NCI-H146 (cell line): Measurements from ENCODE around the gene AGBL4.
"Not testable (repeated sequence)": the region's sequence is repeated elsewhere in the genome, so short reads cannot be mapped to it uniquely, and the experiment has no call there.

Source experiments
- DNase-seq: peaks from one replicate; lab custom pipeline; 2025; lab: John Stamatoyannopoulos, UW

The AGBL4 gene

GRCh38 chr1:49306507-49307070 lies 717.2 kb downstream of the AGBL4 start:
- DNase-seq = no peak

- not testable (repeated sequence) for DNase-seq
Observed at GRCh38 chr1:49302400-49302799, 721.4 kb downstream of the AGBL4 start.

GRCh38 chr1:49298304-49298703 lies 725.5 kb downstream of the AGBL4 start:
- DNase-seq = peak; percentile 0

- DNase-seq = peak; percentile 1
Observed at GRCh38 chr1:49297783-49298182, 726.0 kb downstream of the AGBL4 start.

- no peak for DNase-seq
Observed at GRCh38 chr1:49294539-49294938, 729.2 kb downstream of the AGBL4 start.

- no peak for DNase-seq
Observed at GRCh38 chr1:49293016-49293415, 730.7 kb downstream of the AGBL4 start.

- not testable (repeated sequence) for DNase-seq
Observed at GRCh38 chr1:49257211-49258049, 766.3 kb downstream of the AGBL4 start.

GRCh38 chr1:49252917-49253316 lies 770.8 kb downstream of the AGBL4 start:
- no peak for DNase-seq

- DNase-seq = no peak
Observed at GRCh38 chr1:49251019-49251784, 772.6 kb downstream of the AGBL4 start.

GRCh38 chr1:49240709-49241221 lies 783.0 kb downstream of the AGBL4 start:
- no peak for DNase-seq

- no peak for DNase-seq
Observed at GRCh38 chr1:49234988-49235387, 788.8 kb downstream of the AGBL4 start.

GRCh38 chr1:49229555-49229954 lies 794.2 kb downstream of the AGBL4 start:
- DNase-seq = peak; percentile 6

- no peak for DNase-seq
Observed at GRCh38 chr1:49226758-49227157, 797.0 kb downstream of the AGBL4 start.

- DNase-seq = no peak
Observed at GRCh38 chr1:49225464-49225863, 798.3 kb downstream of the AGBL4 start.

- DNase-seq = no peak
Observed at GRCh38 chr1:49213301-49213700, 810.5 kb downstream of the AGBL4 start.

GRCh38 chr1:49208712-49209111 lies 815.0 kb downstream of the AGBL4 start:
- DNase-seq = no peak

GRCh38 chr1:49204720-49205119 lies 819.0 kb downstream of the AGBL4 start:
- DNase-seq = no peak

- DNase-seq = no peak
Observed at GRCh38 chr1:49200738-49201137, 823.0 kb downstream of the AGBL4 start.

- no peak for DNase-seq
Observed at GRCh38 chr1:49199564-49199963, 824.2 kb downstream of the AGBL4 start.

GRCh38 chr1:49197081-49197480 lies 826.7 kb downstream of the AGBL4 start:
- no peak for DNase-seq

GRCh38 chr1:49190138-49190537 lies 833.6 kb downstream of the AGBL4 start:
- no peak for DNase-seq

GRCh38 chr1:49187056-49187455 lies 836.7 kb downstream of the AGBL4 start:
- DNase-seq = no peak
